HG03342 (cell line): Measurements from ENCODE around the gene PDE6A.
"Not testable (repeated sequence)": the region's sequence is repeated elsewhere in the genome, so short reads cannot be mapped to it uniquely, and the experiment has no call there.

Experiments used
- ATAC-seq: cut with Tn5 transposase; IDR thresholded peaks from one replicate; pipeline ENCODE4 v1.9.1; 2021; ENCODE audit warnings: mild to moderate bottlenecking, moderate library complexity; ENCODE audit not compliant: unreplicated experiment

PDE6A gene

GRCh38 chr5:149898811-149899210 lies 45.8 kb downstream of the PDE6A start:
- no peak for ATAC-seq

- no peak for ATAC-seq
Observed at GRCh38 chr5:149895416-149896345, 48.9 kb downstream of the PDE6A start.

GRCh38 chr5:149894237-149894636 lies 50.4 kb downstream of the PDE6A start:
- no peak for ATAC-seq

- no peak for ATAC-seq
Observed at GRCh38 chr5:149893403-149893931, 51.1 kb downstream of the PDE6A start.

- no peak for ATAC-seq
Observed at GRCh38 chr5:149892594-149892993, 52.0 kb downstream of the PDE6A start.

- no peak for ATAC-seq
Observed at GRCh38 chr5:149888280-149888679, 56.3 kb downstream of the PDE6A start.

GRCh38 chr5:149887622-149888183 lies 56.9 kb downstream of the PDE6A start:
- ATAC-seq = no peak

GRCh38 chr5:149886692-149887470 lies 57.7 kb downstream of the PDE6A start:
- no peak for ATAC-seq

GRCh38 chr5:149886060-149886459 lies 58.5 kb downstream of the PDE6A start:
- ATAC-seq = no peak

- no peak for ATAC-seq
Observed at GRCh38 chr5:149885513-149885912, 59.1 kb downstream of the PDE6A start.

- ATAC-seq = no peak
Observed at GRCh38 chr5:149883550-149883949, 61.0 kb downstream of the PDE6A start.

- ATAC-seq = not testable (repeated sequence)
Observed at GRCh38 chr5:149882633-149883032, 62.0 kb downstream of the PDE6A start.

- no peak for ATAC-seq
Observed at GRCh38 chr5:149881874-149882273, 62.7 kb downstream of the PDE6A start.

- ATAC-seq = no peak
Observed at GRCh38 chr5:149881069-149881622, 63.4 kb downstream of the PDE6A start.

GRCh38 chr5:149879593-149879992 lies 65.0 kb downstream of the PDE6A start:
- ATAC-seq = not testable (repeated sequence)

GRCh38 chr5:149878371-149878770 lies 66.2 kb downstream of the PDE6A start:
- ATAC-seq = no peak

- no peak for ATAC-seq
Observed at GRCh38 chr5:149873896-149874295, 70.7 kb downstream of the PDE6A start.

- ATAC-seq = no peak
Observed at GRCh38 chr5:149872351-149873040, 72.1 kb downstream of the PDE6A start.

- no peak for ATAC-seq
Observed at GRCh38 chr5:149871471-149871870, 73.1 kb downstream of the PDE6A start.

GRCh38 chr5:149870697-149871096 lies 73.9 kb downstream of the PDE6A start:
- ATAC-seq = no peak
